LNCAP (cell line): ENCODE data around the gene DBX1.

Experiments
- TF ChIP-seq, protein P1 (sequence below): fragments of 450-650 bp; IDR thresholded peaks from 2 replicates; pipeline ENCODE4 v1.5.1; 2017; ENCODE audit warnings: mild to moderate bottlenecking

Gene DBX1, protein sequence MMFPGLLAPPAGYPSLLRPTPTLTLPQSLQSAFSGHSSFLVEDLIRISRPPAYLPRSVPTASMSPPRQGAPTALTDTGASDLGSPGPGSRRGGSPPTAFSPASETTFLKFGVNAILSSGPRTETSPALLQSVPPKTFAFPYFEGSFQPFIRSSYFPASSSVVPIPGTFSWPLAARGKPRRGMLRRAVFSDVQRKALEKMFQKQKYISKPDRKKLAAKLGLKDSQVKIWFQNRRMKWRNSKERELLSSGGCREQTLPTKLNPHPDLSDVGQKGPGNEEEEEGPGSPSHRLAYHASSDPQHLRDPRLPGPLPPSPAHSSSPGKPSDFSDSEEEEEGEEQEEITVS

DNA sequence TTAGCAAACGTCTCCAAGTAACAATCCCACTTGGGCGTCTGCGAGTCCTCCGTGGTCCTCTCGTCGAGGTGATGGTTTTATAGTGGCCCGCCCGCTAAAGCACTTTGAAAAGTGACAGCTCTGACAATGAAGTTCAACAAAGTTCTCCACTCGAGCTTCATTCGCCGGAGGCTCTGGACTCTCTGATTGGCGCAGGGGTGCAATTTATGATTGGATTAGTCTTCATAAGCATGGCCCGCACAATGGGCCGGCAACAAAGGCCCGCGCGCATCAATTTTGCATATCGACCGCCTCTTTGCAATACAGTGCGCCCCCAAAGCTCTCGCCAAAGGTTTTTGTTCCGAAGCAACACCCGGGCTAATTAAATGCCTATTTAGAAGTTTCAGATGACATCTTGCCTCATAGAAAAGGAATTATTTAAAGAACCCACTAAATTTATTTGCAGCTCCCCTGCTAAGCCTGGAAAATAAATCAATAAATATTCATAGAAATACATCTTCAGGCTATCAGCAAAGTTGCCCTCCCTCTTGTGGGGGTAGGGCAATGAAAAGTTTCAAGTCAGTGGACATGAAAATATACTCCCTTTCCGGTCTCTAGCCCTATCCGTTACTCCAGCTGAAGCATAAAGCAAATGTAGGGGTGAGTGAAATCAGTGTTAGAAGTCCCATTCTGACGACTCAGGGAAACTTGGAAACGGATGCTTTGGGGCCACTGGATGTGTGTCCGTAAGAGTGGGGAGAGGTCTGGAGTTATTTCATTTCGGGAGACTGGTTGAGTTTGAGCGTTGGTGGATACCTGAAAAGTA, at the start of gene DBX1:
Gene DBX1, minus strand, starts transcription at position 51 of the 805 bp plus-strand sequence. CDS start 151 bp downstream, outside the sequence.
- TF ChIP-seq, protein P1, sequence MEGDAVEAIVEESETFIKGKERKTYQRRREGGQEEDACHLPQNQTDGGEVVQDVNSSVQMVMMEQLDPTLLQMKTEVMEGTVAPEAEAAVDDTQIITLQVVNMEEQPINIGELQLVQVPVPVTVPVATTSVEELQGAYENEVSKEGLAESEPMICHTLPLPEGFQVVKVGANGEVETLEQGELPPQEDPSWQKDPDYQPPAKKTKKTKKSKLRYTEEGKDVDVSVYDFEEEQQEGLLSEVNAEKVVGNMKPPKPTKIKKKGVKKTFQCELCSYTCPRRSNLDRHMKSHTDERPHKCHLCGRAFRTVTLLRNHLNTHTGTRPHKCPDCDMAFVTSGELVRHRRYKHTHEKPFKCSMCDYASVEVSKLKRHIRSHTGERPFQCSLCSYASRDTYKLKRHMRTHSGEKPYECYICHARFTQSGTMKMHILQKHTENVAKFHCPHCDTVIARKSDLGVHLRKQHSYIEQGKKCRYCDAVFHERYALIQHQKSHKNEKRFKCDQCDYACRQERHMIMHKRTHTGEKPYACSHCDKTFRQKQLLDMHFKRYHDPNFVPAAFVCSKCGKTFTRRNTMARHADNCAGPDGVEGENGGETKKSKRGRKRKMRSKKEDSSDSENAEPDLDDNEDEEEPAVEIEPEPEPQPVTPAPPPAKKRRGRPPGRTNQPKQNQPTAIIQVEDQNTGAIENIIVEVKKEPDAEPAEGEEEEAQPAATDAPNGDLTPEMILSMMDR = no peak

DNA sequence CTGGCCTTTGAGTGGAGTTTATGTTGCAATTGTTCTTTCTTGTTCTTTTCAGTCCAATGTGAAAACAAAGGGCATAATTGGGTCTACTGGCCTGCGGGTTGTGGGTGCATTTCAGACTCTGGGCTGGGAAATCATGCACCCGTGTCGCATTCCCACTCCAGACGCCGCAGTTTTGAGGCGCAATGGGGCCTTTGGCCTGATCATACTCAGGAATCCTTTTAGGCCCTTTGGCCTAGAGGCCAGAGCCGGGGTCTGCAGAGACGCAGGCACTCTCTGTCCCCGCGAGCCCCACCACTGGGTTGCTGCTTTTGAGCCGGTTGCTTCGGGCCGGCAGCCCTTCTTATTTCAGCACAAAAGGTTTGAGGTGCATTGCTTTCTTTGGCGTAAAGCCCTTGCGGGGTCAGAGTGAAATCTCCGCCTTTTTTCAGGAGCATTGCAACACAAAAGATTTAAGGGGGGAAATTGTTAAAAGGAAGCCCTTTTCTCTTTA, 48.4 kb upstream of the DBX1 start:
- TF ChIP-seq, protein P1 = no peak

DNA sequence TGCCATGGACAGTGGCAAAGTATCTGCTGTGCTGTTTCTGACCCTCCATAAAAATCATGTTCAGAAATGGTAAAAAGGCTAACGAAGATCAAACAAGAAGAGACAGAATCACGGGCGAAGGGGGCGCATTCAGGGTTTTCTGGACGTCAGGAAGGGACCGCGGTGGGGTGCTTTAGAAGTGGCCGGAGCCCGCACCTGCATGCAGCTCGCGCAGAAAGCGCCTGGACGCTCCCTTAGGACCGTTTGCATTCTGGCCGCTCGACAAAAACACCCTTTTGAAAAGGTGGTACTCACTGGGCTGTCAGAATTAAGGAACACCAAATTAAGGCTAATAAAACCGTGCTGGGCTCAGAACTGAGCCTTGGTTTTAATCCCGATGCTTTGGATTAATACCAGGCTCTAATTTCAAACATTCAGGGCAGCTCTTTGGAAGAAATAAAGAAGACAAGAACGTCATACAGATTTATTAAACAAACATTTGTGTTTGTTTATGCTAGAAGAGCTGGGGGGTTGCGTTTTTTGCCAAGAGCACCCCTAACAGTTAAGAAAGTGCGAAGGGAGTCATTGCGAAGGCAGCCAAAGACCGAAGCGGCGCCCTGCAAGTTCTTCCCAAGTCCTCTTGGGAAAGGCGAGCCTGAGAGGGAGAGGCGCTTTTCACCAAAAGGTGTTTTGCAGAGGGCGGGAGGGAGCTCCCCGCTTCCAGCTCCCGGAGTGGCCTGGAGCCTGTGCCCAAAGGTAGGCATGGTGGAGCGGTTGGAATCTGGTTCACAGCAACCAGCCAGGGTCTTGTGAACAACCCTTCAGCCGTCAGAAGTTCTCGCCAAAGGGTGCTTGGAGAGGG, 47.7 kb upstream of the DBX1 start:
- TF ChIP-seq, protein P1 = no peak

DNA sequence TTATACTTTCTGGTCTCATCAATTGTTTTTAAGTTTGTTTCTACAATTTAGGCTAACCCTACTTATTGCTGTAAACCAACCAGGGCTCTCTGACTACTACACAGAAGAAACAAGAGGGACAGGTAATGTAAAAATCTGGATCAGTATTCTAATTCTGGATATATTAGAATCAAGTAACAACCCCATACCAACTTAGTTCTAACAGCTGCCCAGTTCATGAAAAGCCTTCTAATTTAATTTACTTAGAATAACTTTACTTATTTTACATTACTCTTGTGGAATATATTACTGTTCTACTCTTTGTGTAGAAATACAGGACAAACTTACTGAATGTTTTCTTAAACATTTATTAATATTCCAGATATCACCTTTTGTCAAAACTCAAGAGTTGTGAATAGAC, 45.5 kb upstream of the DBX1 start:
- TF ChIP-seq, protein P1 = no peak

DNA sequence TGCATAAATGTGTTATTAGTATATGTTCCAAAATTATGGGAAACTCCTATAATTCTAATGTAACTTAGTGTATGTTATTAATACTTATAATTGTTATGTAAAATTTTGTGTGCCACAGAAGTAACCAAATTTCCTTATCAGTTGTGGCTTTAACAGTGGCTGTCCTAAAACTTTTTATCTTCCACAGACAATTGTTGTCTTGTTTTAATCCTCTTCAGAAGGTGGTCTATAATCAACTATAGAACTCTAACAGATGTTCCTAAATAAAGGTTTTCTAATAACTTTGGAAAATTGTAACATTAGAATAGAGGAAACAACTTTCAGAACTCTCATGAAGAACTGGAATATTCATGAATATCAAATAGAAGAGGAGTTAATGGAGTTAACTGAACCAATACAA, 44.4 kb upstream of the DBX1 start:
- TF ChIP-seq, protein P1 = no peak

DNA sequence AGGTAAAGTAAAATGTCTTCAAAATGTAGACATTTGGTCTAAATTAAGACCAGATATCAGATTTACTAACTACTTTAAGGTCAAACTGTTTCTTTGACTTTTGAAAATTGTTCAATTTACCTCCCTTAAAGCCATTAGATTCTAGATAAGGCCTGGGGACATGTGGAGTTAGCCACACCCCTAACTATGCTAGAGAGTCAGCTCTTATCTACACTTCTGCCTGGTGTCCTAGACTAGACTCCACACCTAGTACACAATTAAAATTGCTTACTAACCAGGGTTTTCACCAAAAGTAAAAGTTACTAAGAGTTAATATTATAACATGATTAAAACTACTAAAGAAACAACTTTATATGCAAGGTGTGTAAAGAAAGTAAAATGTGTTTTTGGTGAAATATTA, 43.6 kb upstream of the DBX1 start:
- TF ChIP-seq, protein P1 = no peak

DNA sequence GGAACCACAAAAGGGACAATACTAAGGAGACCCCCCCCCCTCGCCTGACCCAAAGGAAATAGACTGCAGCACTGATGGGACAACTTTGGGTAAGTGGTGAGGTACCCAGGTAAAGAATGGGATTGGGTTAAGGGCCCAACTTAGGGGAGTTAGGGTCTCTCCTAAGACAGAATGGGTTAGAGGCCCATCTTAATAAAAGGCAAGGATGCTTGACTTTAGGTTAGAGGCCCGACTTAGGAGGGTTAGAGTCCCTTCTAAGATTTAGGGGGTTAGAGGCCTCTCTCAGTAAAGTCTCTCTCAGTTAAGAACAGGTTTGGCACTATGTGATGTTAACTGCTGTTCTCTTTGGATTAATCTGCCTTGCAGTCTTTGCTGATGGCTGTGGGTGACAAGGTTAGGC, 41.0 kb upstream of the DBX1 start:
- TF ChIP-seq, protein P1 = no peak
